OCI-LY7 (cell line): ENCODE results near the gene SUGP2.

Experiments
- CTCF ChIP-seq: fragments of 200-600 bp; sonication (generic); conservative IDR thresholded peaks from 2 replicates; pipeline ENCODE4 v1.5.1; 2014; ENCODE audit warnings: mild to moderate bottlenecking, antibody characterized with exemption, low read length, moderate library complexity, mixed read lengths
- EZH2phosphoT487 ChIP-seq: fragments of 200-600 bp; sonication (generic); IDR thresholded peaks from 2 replicates; pipeline ENCODE4 v1.6.1; 2018; ENCODE audit warnings: low read depth, borderline replicate concordance, mild to moderate bottlenecking, mixed run types, antibody characterized with exemption, low read length, moderate library complexity, mixed read lengths

DNA sequence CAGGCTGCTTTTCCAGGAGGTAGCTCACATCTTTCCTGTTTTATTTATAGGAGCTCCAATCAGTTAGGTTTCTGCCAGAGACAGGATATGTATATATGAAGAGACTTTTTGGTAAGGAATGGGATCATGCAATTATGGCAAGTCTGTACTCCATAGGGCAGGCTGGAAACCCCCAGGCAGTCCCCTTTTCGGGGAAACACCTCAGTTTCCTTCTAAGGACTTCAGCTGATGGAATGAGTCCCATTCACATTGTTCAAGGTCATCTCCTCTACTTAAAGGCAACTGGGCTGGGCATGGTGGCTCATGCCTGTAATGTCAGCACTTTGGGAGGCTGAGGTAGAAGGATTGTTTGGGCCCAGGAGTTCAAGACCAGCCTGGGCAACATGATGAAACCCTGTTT lies 19.6 kb upstream of the SUGP2 start:
- TF ChIP-seq CTCF (no peak), EZH2phosphoT487 (no peak)
